PC-9 (cell line): ENCODE data around the gene FFAR2. TPM values are rescaled to one million over a fixed set of nuclear protein-coding genes. Genes with fewer than 3 reads are reported as not detected.

Experiments
- BruUV-seq: library from RNA; stranded (reverse); fragments of 400-500 nt; replicated peaks from 2 replicates; lab custom pipeline; 2021; lab: Mats Ljungman, UMichigan
- CTCF ChIA-PET: fragments of 300-600 bp; sonication (Branson Sonifier 250); formaldehyde crosslinking; loops from one replicate; lab custom pipeline; 2022; ENCODE audit warnings: antibody characterized with exemption; lab: Charles Lee
- POLR2A ChIA-PET: fragments of 300-600 bp; sonication (Branson Sonifier 250); formaldehyde crosslinking; loops from one replicate; lab custom pipeline; 2022; ENCODE audit warnings: antibody characterized with exemption; ENCODE audit not compliant: unreplicated experiment; lab: Charles Lee
- DNase-seq, 2 experiments: peaks; one replicate each; pipeline versions ENCODE4 v3.0.0 to v3.0.0-alpha.2; 2015 to 2022; ENCODE audit warnings: mixed read lengths in 1 of 2
- H2AFZ ChIP-seq: fragments of 200-600 bp; sonication (generic); 2 replicates; pipeline ENCODE4 v1.8.1; 2017; ENCODE audit warnings: antibody characterized with exemption
- H3F3A ChIP-seq: fragments of 200-600 bp; sonication (generic); 2 replicates; pipeline ENCODE4 v1.8.1; 2017; ENCODE audit warnings: antibody characterized with exemption, mild to moderate bottlenecking, low read depth; ENCODE audit not compliant: insufficient read depth
- H3K27ac ChIP-seq: fragments of 200-600 bp; sonication (generic); 2 replicates; pipeline ENCODE4 v1.6.1; 2016; ENCODE audit warnings: mixed run types
- H3K27me3 ChIP-seq: fragments of 200-600 bp; sonication (generic); 2 replicates; pipeline ENCODE4 v1.6.1; 2016; ENCODE audit warnings: low read depth, mixed run types; ENCODE audit not compliant: insufficient read depth
- H3K36me3 ChIP-seq: fragments of 200-600 bp; sonication (generic); 2 replicates; pipeline ENCODE4 v1.6.1; 2016; ENCODE audit warnings: low read depth, mixed run types
- H3K4me1 ChIP-seq: fragments of 200-600 bp; sonication (generic); replicated peaks from 2 replicates; pipeline ENCODE4 v1.6.1; 2016; ENCODE audit warnings: mixed run types; ENCODE audit not compliant: insufficient read depth
- H3K4me2 ChIP-seq: fragments of 200-600 bp; sonication (generic); 2 replicates; pipeline ENCODE4 v1.6.1; 2017; ENCODE audit warnings: mixed run types
- H3K4me3 ChIP-seq: fragments of 200-600 bp; sonication (generic); 2 replicates; pipeline ENCODE4 v1.6.1; 2016; ENCODE audit warnings: mixed run types
- H3K79me2 ChIP-seq: fragments of 200-600 bp; sonication (generic); 2 replicates; pipeline ENCODE4 v1.6.1; 2017; ENCODE audit warnings: low read depth, mixed run types
- H3K9me2 ChIP-seq: fragments of 200-600 bp; sonication (generic); 2 replicates; pipeline ENCODE4 v1.8.1; 2017; ENCODE audit warnings: mild to moderate bottlenecking; ENCODE audit not compliant: insufficient read depth
- H3K9me3 ChIP-seq: fragments of 200-600 bp; sonication (generic); 2 replicates; pipeline ENCODE4 v1.8.1; 2016; ENCODE audit warnings: low read depth; ENCODE audit not compliant: insufficient read depth
- H4K20me1 ChIP-seq: fragments of 200-600 bp; sonication (generic); 2 replicates; pipeline ENCODE4 v1.8.1; 2017; ENCODE audit not compliant: insufficient read depth
- CTCF ChIP-seq: fragments of 200-600 bp; sonication (generic); conservative IDR thresholded peaks from 2 replicates; pipeline ENCODE4 v1.6.1; 2017; ENCODE audit warnings: mixed run types, antibody characterized with exemption, mild to moderate bottlenecking, moderate library complexity
- EZH2 ChIP-seq: fragments of 200-600 bp; sonication (generic); IDR thresholded peaks from 2 replicates; pipeline ENCODE4 v1.8.0; 2017; ENCODE audit warnings: antibody characterized with exemption, low read depth
- intact Hi-C: fragments of 100-400 bp; cut with micrococcal nuclease; formaldehyde crosslinking; loops from one replicate; pipeline ENCODE4 v1.10.0; 2022; ENCODE audit not compliant: unreplicated experiment
- total RNA-seq: library from RNA; stranded (reverse); gene quantifications from 2 replicates; pipeline ENCODE4 v1.2.3, GENCODE V29; 2021

The FFAR2 gene
- total RNA-seq, 1 experiment from 2014 or later, result not detected

- peak; percentile 44 to 74 for DNase-seq
- Histone ChIP-seq H3K9me2 (no peaks in the 10 kb centered on the region), H4K20me1 (no peaks in the 10 kb centered on the region), H3K4me3 (no peak overlapping the region), H3K4me1 (peaks cover 17% of the 10 kb centered on the region), H3K36me3 (no peaks in the 10 kb centered on the region), H3K9me3 (no peaks in the 10 kb centered on the region), H3K79me2 (no peaks in the 10 kb centered on the region), H3K4me2 (peak overlapping the region; percentile 50), H3F3A (peaks cover 6% of the 10 kb centered on the region; the same call in 1 of the 2 replicates), H3K27ac (peak overlapping the region; percentile 14), H2AFZ (peak overlapping the region; percentile 30; the same call in 1 of the 2 replicates), H3K27me3 (no peaks in the 10 kb centered on the region; the same call in none of the 2 replicates)
- intact Hi-C loops, result no loop called here
- TF ChIP-seq CTCF (no peak), EZH2 (no peak)
- ChIA-PET CTCF (no interaction called here), POLR2A (interaction anchor here (0.6 kb wide), 1 partner anchor 268 kb away, joined by 19 read pairs; no protein-coding TSS in a partner anchor)
- BruUV-seq, result no TSS peak
Measured at GRCh38 chr19:35436477-35437405, 11.3 kb upstream of the FFAR2 start.

GRCh38 chr19:35437406-35437951 lies 10.6 kb upstream of the FFAR2 start:
- TF ChIP-seq EZH2 (no peak), CTCF (no peak)
- Histone ChIP-seq H3K79me2 (no peaks in the 10 kb centered on the region), H3K27ac (no peak overlapping the region), H3K9me2 (no peaks in the 10 kb centered on the region), H2AFZ (no peak overlapping the region), H4K20me1 (no peaks in the 10 kb centered on the region), H3K4me1 (peaks cover 17% of the 10 kb centered on the region), H3F3A (peaks cover 6% of the 10 kb centered on the region; the same call in 1 of the 2 replicates), H3K36me3 (no peaks in the 10 kb centered on the region), H3K27me3 (no peaks in the 10 kb centered on the region; the same call in 1 of the 2 replicates), H3K4me2 (peak overlapping the region; percentile 50), H3K4me3 (no peak overlapping the region), H3K9me3 (no peaks in the 10 kb centered on the region)
- POLR2A ChIA-PET, result no interaction called here
- BruUV-seq, result no TSS peak
- CTCF ChIA-PET, result interaction anchor here (0.6 kb wide), 1 partner anchor 12 kb away, joined by 3 read pairs; no protein-coding TSS in a partner anchor
- DNase-seq, result no peak
- intact Hi-C loops, result no loop called here

GRCh38 chr19:35438096-35438495 lies 10.0 kb upstream of the FFAR2 start:
- Histone ChIP-seq H4K20me1 (no peaks in the 10 kb centered on the region), H3F3A (peaks cover 6% of the 10 kb centered on the region; the same call in 1 of the 2 replicates), H2AFZ (no peak overlapping the region), H3K4me1 (peaks cover 17% of the 10 kb centered on the region), H3K4me3 (no peak overlapping the region), H3K79me2 (no peaks in the 10 kb centered on the region), H3K4me2 (no peak overlapping the region), H3K9me3 (no peaks in the 10 kb centered on the region), H3K27me3 (no peaks in the 10 kb centered on the region), H3K36me3 (no peaks in the 10 kb centered on the region), H3K9me2 (no peaks in the 10 kb centered on the region), H3K27ac (no peak overlapping the region)
- POLR2A ChIA-PET, result no interaction called here
- CTCF ChIA-PET, result no interaction called here
- no TSS peak for BruUV-seq
- intact Hi-C loops, result no loop called here
- TF ChIP-seq EZH2 (no peak), CTCF (no peak)
- no peak for DNase-seq
